Spinal cord (tissue), 10 donors: ENCODE data around the gene NPPC. TPM values are rescaled to one million over a fixed set of nuclear protein-coding genes. Genes with fewer than 3 reads are reported as not detected.
"Not testable (repeated sequence)": the region's sequence is repeated elsewhere in the genome, so short reads cannot be mapped to it uniquely, and the experiment has no call there.

Experiments
- DNase-seq, 6 donors: peaks; one replicate each; pipeline versions ENCODE4 v3.0.0 to v3.0.0-alpha.2; 2013 to 2015; ENCODE audit warnings: low spot score in 6 of 6, low read depth in 4 of 6
- H3K27ac ChIP-seq: one replicate; pipeline ENCODE4 v1.5.1; 2013; ENCODE audit warnings: low read depth, low read length, control low read depth
- H3K27me3 ChIP-seq: one replicate; pipeline ENCODE4 v1.6.1; 2013; ENCODE audit warnings: low read length; ENCODE audit not compliant: control insufficient read depth, insufficient read depth
- H3K36me3 ChIP-seq: one replicate; pipeline ENCODE4 v1.6.1; 2013; ENCODE audit warnings: low read length; ENCODE audit not compliant: control insufficient read depth, insufficient read depth
- H3K4me1 ChIP-seq: one replicate; pipeline ENCODE4 v1.6.1; 2013; ENCODE audit warnings: low read length; ENCODE audit not compliant: control insufficient read depth, insufficient read depth
- H3K4me3 ChIP-seq: one replicate; pipeline ENCODE4 v1.5.1; 2013; ENCODE audit warnings: low read depth, low read length, control low read depth
- H3K9me3 ChIP-seq: one replicate; pipeline ENCODE4 v1.6.1; 2013; ENCODE audit warnings: low read length; ENCODE audit not compliant: control insufficient read depth, insufficient read depth
- WGBS: methylation state at CpG from one replicate; pipeline ENCODE4 v1.1.5; 2013; ENCODE audit warnings: missing lambda C conversion rate; ENCODE audit not compliant: insufficient coverage; 5-methylcytosine and 5-hydroxymethylcytosine counted together
- polyA plus RNA-seq, 2 donors: library from polyadenylated mRNA; unstranded; fragments of 120-200 nt; gene quantifications; one replicate each; pipeline ENCODE4 v1.2.1, GENCODE V29; 2013; ENCODE audit not compliant: insufficient read length in 2 of 2
- total RNA-seq, 2 donors: library from RNA; depleted of rRNA in 1 of 2; stranded (reverse); fragments of 120-200 nt in 1 of 2; fragments of >200 nt in 1 of 2; gene quantifications; one replicate each; pipeline versions ENCODE4 v1.2.3 to v1.2.4, GENCODE V29; 2013 to 2014
- donor health status: healthy.

The NPPC gene
- total and polyA plus RNA-seq, 4 donors = 16.6 to 33.2 (median 22.2) TPM

DNA sequence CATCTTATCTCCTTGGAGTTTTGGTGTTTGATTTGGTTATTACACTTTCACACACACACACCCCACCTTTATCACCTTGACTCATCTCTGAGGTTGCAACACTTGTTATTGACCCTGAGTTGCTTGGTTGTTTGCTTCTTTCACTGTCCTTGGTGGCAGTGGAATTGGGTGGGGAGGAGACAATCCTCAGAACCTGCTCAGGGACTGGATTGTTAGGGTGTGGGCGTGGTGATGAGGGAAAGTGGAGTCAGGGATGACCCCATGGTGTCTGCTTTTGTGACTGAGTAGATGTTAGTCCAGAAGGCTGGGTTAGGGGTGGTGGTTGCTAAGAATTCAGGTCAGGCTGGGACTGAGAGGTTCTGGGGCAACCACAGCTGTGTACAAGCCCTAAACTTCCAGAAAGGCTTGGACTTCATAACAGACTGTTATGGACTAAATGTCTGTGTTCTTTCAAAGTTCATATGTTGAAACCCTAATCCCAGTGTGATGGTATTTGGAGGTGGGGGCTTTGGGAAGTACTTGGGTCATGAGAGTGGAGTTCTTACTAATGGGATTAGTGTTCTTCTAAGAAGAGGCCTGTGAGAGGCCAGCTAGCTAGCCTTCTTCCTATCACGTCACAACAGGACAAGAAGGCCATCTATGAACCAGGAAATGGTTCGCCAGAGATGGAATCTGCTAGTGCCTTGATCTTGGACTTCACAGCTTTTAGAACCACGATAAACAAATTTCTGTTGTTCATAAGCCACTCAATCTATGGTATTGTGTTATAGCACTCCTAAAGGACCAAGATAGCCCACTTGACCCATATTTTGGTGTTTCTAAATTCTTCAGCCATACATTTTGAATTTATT, 31.9 kb upstream of the NPPC start:
- H3K36me3 ChIP-seq = no peaks in the 10 kb centered on the region
- H3K27me3 ChIP-seq = no peaks in the 10 kb centered on the region
- H3K27ac ChIP-seq = no peak overlapping the region
- no peak overlapping the region for H3K4me3 ChIP-seq
- DNase-seq = no peak
- peaks cover 14% of the 10 kb centered on the region for H3K4me1 ChIP-seq
- no peaks in the 10 kb centered on the region for H3K9me3 ChIP-seq
- 44% methylated on average over 1 of the region's 4 CpGs for WGBS

- peaks cover 7% of the 10 kb centered on the region for H3K4me1 ChIP-seq
- H3K36me3 ChIP-seq = no peaks in the 10 kb centered on the region
- H3K27ac ChIP-seq = no peak overlapping the region
- no peak overlapping the region for H3K4me3 ChIP-seq
- H3K27me3 ChIP-seq = no peaks in the 10 kb centered on the region
- H3K9me3 ChIP-seq = peaks cover 1% of the 10 kb centered on the region
- 98% methylated on average over 7 of the region's 8 CpGs for WGBS
- DNase-seq = no peak
These were observed 29.7 kb upstream of the NPPC start for GRCh38 chr2:231955758-231956472.

- Histone ChIP-seq H3K36me3 (no peaks in the 10 kb centered on the region), H3K9me3 (peaks cover 1% of the 10 kb centered on the region), H3K27ac (no peak overlapping the region), H3K4me1 (no peaks in the 10 kb centered on the region), H3K27me3 (no peaks in the 10 kb centered on the region), H3K4me3 (no peak overlapping the region)
- DNase-seq = no peak
- WGBS = no CpG with 5 or more reads among the region's 2 CpGs
These were observed 25.3 kb upstream of the NPPC start for GRCh38 chr2:231951452-231952035.

DNA sequence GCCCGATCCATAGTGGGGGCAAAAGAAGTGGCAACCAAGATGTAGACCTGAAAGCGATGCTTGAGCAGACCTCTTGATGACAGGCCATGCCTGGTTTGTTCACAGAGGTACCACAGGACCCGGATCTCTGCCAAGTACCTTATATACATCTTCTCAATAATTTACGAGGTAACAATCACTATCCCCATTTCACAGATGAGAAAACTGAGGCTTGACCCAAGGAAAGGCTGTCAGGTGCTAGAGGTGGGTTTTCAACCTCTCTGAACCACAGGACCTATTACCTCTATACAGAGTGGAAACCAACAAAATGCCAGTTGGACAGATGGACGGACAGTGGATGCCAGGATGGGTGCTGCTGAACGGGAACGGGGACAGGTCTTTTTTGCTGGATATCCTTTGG, 21.5 kb upstream of the NPPC start:
- 88% methylated on average over 5 of the region's 7 CpGs for WGBS
- DNase-seq = no peak
- no peak overlapping the region for H3K27ac ChIP-seq
- H3K9me3 ChIP-seq = peaks cover 1% of the 10 kb centered on the region
- no peaks in the 10 kb centered on the region for H3K4me1 ChIP-seq
- H3K36me3 ChIP-seq = no peaks in the 10 kb centered on the region
- no peak overlapping the region for H3K4me3 ChIP-seq
- H3K27me3 ChIP-seq = no peaks in the 10 kb centered on the region

DNA sequence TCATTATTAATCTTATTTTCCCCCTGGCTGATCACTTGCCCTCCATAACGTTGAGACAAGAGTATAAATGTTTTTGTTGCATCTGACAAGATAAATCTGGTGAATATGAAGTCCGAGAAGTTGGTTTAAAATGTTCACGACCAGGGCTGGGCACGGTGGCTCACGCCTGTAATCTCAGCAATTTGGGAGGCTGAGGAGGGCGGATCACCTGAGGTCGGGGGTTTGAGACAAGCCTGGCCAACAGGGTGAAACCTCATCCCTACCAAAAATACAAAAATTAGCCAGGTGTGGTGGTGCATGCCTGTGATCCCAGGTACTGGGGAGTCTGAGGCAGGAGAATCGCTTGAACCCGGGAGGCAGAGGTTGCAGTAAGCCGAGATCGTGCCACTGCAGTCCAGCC, 20.9 kb upstream of the NPPC start:
- DNase-seq, H3K27ac ChIP-seq, H3K4me1 ChIP-seq, H3K9me3 ChIP-seq, H3K27me3 ChIP-seq, H3K36me3 ChIP-seq, H3K4me3 ChIP-seq: not testable (repeated sequence)
- WGBS = 86% methylated on average over 10 of the region's 11 CpGs

DNA sequence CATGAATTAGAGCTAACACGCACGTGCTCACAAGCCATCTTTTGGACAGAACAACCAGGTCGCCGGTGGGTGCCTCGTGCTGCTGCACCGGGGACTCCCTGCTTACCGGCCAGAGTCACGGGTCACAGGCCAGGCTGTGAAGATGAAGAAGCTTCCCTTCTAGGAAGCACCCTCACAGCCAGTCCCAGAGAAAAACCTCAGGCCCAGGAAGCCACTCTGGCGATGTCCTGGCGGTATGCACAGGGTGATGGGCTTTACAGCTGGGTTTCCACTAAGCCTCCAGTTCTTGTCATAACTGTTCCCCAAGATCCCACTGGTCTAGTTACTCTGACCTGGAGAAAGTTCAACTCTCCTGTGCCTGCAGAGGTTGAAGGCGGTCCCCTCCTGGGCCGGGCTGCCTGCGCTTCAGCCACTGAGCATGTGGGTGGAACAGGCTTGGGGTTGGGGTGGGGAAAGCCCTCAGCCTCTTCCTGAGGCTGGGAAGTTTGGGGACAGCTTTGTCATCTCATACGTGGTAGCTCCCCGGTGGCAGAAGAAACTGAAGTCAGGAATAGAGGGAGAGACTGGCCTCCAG, 20.1 kb upstream of the NPPC start:
- no peak overlapping the region for H3K4me3 ChIP-seq
- DNase-seq = no peak
- H3K4me1 ChIP-seq = no peaks in the 10 kb centered on the region
- no peaks in the 10 kb centered on the region for H3K9me3 ChIP-seq
- no peaks in the 10 kb centered on the region for H3K36me3 ChIP-seq
- 77% methylated on average over 11 of the region's 15 CpGs for WGBS
- H3K27ac ChIP-seq = no peak overlapping the region
- H3K27me3 ChIP-seq = no peaks in the 10 kb centered on the region

DNA sequence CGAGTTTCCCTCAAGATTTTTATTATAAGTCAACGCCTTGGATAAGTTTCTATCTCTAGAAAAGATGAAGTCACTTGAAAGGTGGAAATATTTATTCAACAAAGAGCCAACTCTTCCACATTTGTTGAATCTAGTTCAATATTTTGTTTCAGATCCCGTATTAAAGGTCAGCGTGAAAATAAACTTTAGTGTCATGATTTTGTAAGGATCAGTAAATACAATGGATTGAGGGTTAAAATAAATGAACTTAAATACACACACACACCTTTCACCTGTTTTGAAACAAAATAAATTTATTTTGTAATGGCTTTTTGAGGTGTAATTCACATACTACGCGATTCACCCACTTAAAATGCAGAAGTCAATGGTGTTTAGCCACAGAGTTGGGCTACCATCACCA, 16.0 kb upstream of the NPPC start:
- no peak for DNase-seq
- Histone ChIP-seq H3K4me3 (no peak overlapping the region), H3K4me1 (no peaks in the 10 kb centered on the region), H3K27ac (no peak overlapping the region), H3K36me3 (no peaks in the 10 kb centered on the region), H3K9me3 (no peaks in the 10 kb centered on the region), H3K27me3 (no peaks in the 10 kb centered on the region)
- WGBS = 90% methylated on average over 2 of the region's 6 CpGs

DNA sequence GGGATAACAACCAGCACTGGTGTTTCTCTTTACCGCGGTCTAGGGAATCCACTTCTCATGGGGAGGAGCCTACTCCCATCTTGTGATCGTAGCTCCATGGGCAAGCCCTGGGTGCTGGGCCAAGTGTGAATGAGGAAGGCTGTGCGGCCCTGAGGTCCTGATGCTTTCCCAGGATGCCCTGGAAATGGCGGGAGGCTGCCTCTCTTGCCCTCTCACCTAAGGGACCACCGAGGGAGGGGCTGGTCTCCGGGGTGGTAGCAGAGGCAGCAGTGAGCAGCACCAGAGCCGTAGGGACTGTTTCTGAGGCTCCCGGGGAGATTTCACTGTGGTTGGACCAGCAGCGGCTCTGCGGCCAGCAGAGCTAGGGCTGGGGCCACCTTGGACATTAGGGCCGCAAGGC, 15.5 kb upstream of the NPPC start:
- DNase-seq = no peak
- H3K4me3 ChIP-seq = no peak overlapping the region
- WGBS = 91% methylated on average over 12 of the region's 12 CpGs

DNA sequence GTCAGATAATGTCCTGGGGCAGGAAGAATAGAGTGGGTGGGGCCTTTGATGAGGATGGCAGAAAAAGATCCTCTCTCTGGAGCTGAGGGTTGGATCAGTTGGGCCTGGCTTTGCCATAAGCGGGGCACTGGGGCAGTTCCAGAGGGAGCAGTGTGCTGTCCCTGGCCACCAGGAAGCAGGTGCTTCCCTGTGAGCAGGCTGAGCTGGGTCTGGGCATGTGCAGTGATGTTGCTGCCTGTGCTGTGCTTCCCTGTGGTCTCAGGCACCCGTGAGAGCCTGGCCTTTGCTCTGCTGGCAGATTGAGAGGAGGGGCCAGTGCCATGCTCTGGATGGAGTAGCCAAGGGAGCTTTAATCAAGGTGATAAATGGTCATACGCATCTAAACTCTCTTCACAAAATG, 14.6 kb upstream of the NPPC start:
- no peaks in the 10 kb centered on the region for H3K36me3 ChIP-seq
- no peak for DNase-seq
- WGBS = 63% methylated on average over 2 of the region's 3 CpGs
- no peak overlapping the region for H3K4me3 ChIP-seq
- H3K27me3 ChIP-seq = no peaks in the 10 kb centered on the region
- H3K4me1 ChIP-seq = no peaks in the 10 kb centered on the region
- no peaks in the 10 kb centered on the region for H3K9me3 ChIP-seq
- no peak overlapping the region for H3K27ac ChIP-seq

More for the DNA sequence above, 15.5 kb upstream of the NPPC start:
- no peak overlapping the region for H3K27ac ChIP-seq
- no peaks in the 10 kb centered on the region for H3K9me3 ChIP-seq
- no peaks in the 10 kb centered on the region for H3K4me1 ChIP-seq
- no peaks in the 10 kb centered on the region for H3K36me3 ChIP-seq
- no peaks in the 10 kb centered on the region for H3K27me3 ChIP-seq
